GM18868 (cell line): Measurements from ENCODE around the gene PYGB.
"Not testable (repeated sequence)": the region's sequence is repeated elsewhere in the genome, so short reads cannot be mapped to it uniquely, and the experiment has no call there.

Source experiments
- ATAC-seq: cut with Tn5 transposase; IDR thresholded peaks from one replicate; pipeline ENCODE4 v1.9.1; 2021; ENCODE audit warnings: mild to moderate bottlenecking, moderate library complexity; ENCODE audit not compliant: unreplicated experiment

The PYGB gene

GRCh38 chr20:25247518-25247955 lies 348 bp upstream of the PYGB start:
- peak; percentile 24 for ATAC-seq

- ATAC-seq, result peak; percentile 4
Measured at GRCh38 chr20:25248786-25249172, 894 bp downstream of the PYGB start.

- no peak for ATAC-seq
Measured at GRCh38 chr20:25249198-25249931, 1.5 kb downstream of the PYGB start.

GRCh38 chr20:25250508-25250907 lies 2.6 kb downstream of the PYGB start:
- ATAC-seq, result no peak

- no peak for ATAC-seq
Measured at GRCh38 chr20:25251019-25251418, 3.1 kb downstream of the PYGB start.

- no peak for ATAC-seq
Measured at GRCh38 chr20:25251558-25251957, 3.7 kb downstream of the PYGB start.

GRCh38 chr20:25252230-25252651 lies 4.4 kb downstream of the PYGB start:
- no peak for ATAC-seq

GRCh38 chr20:25252686-25253421 lies 5.0 kb downstream of the PYGB start:
- ATAC-seq, result no peak

GRCh38 chr20:25253606-25254275 lies 5.9 kb downstream of the PYGB start:
- ATAC-seq, result no peak

- no peak for ATAC-seq
Measured at GRCh38 chr20:25254571-25254970, 6.7 kb downstream of the PYGB start.

GRCh38 chr20:25254986-25255680 lies 7.2 kb downstream of the PYGB start:
- ATAC-seq, result no peak

- ATAC-seq, result no peak
Measured at GRCh38 chr20:25256226-25256859, 8.5 kb downstream of the PYGB start.

GRCh38 chr20:25257130-25257529 lies 9.2 kb downstream of the PYGB start:
- no peak for ATAC-seq

- ATAC-seq, result no peak
Measured at GRCh38 chr20:25257756-25258475, 10.0 kb downstream of the PYGB start.

- ATAC-seq, result no peak
Measured at GRCh38 chr20:25258476-25258805, 10.6 kb downstream of the PYGB start.

- no peak for ATAC-seq
Measured at GRCh38 chr20:25258828-25259227, 10.9 kb downstream of the PYGB start.

GRCh38 chr20:25259358-25259757 lies 11.5 kb downstream of the PYGB start:
- no peak for ATAC-seq

GRCh38 chr20:25259788-25260254 lies 11.9 kb downstream of the PYGB start:
- no peak for ATAC-seq

- ATAC-seq, result not testable (repeated sequence)
Measured at GRCh38 chr20:25260770-25261437, 13.0 kb downstream of the PYGB start.
